Activated CD4-positive, alpha-beta T cell treated with anti-CD3 and anti-CD28 coated beads, Interleukin-2, amount 50 U/mL, for 48 hours (primary cell): ENCODE data around the gene ODF2L.

ENCODE experiments used
- DNase-seq, 2 experiments: peaks; one replicate each; pipeline ENCODE4 v3.0.0-alpha.2; 2020

The ODF2L gene, protein sequence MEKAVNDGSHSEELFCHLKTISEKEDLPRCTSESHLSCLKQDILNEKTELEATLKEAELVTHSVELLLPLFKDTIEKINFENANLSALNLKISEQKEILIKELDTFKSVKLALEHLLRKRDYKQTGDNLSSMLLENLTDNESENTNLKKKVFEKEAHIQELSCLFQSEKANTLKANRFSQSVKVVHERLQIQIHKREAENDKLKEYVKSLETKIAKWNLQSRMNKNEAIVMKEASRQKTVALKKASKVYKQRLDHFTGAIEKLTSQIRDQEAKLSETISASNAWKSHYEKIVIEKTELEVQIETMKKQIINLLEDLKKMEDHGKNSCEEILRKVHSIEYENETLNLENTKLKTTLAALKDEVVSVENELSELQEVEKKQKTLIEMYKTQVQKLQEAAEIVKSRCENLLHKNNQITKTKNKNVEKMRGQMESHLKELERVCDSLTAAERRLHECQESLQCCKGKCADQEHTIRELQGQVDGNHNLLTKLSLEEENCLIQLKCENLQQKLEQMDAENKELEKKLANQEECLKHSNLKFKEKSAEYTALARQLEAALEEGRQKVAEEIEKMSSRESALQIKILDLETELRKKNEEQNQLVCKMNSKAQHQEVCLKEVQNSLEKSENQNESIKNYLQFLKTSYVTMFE

DNA sequence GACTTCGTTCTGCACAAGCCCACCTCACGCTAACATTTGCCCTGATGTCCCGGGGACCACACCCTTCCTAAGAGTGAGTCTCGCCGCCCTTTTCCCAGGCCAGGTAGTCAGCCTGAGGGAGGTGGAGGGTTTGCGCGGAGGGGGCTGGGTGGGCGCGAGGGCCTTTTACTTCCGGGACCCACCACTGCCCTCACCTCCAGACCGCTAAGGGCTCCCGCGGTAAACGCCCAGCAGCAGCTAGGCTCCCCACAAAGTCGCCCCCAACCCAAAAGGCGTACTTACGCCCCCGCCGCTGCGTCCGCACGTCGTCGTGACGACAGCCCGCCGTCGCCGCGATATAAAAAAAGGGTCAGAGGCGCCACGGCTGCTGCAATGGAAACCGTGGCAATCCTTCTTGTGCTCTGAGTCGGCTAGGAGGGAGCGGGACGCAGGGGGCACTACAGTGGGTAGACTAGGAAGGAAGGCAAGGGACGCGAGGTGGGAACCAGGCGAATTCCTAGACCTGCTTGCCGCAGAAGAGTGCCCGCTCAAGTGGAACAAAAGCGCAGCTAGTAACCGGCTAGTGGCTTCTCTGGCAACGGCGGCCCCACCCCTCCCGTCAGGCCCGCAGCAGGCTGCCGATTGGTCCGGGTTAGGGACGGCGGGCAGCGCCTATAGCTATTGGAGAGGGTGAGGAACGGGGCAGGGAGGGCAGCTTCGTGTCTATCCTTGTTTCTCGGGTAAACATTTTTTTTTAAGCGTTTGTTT is at the start of gene ODF2L:
Gene ODF2L (minus strand): TSS at position 573 of the 747 bp plus-strand sequence. CDS start 9,296 bp downstream, outside the sequence.
- peak; percentile 89 to 91 for DNase-seq

DNA sequence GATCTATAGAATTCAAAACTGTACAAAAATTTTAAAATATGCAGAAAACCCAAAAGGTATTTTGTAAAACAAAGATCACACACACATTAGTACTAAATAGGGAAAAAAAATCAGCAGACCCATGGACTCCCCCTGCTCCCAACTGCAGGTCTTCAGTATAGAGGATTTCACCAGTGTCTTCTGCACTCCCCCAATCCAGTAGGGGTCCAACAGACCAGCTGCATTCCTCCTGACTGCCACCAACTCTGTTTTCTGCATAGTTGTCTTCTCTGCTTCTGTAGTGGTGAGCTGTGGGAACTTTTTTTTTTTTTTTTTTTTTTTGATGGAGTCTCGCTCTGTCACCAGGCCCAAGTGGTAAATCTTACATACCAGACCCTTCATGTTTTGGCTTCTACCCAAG is 49.8 kb upstream of the ODF2L start:
- no peak for DNase-seq

DNA sequence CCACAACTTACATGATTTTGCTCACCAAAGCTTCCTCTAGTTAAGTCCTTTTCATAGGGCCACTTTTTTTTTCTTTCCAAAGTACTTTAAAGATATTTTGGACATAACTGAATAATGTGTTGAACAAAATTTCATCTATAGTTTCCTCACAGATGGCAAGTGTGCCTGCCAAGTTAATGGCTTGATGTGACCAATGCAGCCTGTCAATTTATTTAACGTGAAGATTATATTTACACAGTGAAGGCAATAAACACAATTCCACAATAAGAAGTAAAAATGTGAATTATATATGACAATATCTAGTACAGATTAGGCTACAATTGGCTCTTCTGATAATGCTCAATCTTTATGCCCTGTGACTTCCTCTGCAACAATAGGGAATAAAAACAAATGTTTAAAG is 45.9 kb upstream of the ODF2L start:
- no peak for DNase-seq

- no peak for DNase-seq
These were observed 45.5 kb upstream of the ODF2L start for GRCh38 chr1:86441581-86441980.

DNA sequence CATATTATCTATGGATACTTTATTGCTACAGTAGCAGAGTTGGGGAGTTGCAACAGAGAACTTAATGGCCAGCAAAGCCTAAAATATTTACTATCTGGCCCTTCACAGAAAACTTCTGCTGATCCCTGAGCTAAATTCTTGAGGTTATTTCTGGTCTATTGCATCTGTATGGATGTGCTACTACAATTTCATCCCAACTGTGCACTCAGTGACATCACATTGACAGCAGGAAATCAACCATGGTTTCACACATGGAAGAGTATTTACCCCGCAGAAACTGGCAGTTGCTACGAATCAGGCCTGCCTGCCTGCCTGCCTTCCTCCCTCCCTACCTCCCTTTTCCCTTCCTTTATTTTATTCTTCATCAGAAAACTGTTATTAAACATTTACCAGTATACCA is 39.9 kb upstream of the ODF2L start:
- DNase-seq, result no peak

DNA sequence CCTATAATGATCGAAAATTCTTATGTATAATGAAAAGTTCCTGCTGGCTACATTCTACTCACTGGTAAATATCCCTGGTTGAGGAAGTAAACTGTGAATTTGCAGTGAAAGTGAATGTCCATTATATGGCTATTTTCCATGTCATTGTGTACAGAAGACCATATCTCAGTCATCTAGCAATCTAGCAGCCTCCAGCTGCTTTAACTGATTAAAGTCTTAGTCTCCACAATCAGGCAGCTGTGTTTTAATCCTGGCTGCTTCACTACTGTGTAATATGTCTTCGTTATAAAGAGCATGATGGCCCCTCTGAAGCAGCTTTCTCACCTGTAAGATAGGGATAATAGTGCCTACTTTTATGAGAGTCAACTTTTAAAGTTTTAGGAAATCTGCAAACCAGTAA is 39.2 kb upstream of the ODF2L start:
- no peak for DNase-seq

GRCh38 chr1:86434059-86434458 is 37.9 kb upstream of the ODF2L start:
- no peak for DNase-seq

- DNase-seq, result no peak
These were observed 34.3 kb upstream of the ODF2L start for GRCh38 chr1:86430376-86430775.

DNA sequence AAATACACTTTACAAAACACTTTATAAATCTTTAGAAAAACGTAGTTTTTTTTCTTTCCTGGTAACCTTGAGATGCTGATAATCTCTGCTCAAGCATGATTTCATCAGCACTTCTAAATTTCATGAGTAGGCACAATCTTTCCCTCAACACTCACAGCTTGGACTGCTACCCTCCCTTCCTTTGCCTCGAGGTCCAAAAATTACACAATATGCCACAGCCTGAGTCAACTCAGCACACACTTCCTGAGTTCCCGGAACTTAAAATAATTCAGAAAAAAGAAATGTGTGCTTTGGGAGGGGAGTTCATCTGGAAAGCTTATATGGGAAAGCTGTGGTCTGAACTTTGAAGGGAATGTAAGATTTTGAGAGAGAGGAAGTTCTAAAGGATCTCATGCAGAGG is 33.7 kb upstream of the ODF2L start:
- peak in 1 of 2 experiments; percentile 19 for DNase-seq

DNA sequence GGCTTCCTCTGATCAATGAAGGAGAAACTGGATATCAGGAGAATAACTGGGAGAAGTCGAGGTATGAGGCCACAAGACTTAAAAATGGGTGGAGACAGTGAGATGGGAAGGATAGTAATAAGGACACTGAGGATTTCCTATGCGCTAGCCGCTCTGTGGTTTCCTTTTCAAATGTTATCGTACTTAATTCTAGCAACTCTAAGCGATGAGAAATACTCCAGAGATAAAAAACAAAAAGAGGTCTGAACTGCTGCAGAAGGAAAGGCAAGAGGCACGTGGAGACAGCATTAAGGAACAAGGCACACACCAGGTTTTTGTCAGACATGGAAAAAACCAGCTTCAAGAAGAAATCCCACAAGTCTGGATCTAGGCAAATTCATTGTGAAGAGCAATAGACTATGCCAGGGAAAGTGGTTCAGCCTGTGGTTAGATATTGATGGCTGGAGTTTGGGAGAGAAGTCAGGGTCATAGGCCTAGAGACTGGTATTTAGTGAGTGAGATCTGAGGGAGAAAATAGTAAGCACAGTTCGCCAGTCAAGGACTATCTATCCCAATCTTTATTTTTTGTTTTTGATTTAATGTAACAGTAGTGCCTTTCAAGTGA is 33.1 kb upstream of the ODF2L start:
- DNase-seq, result no peak

DNA sequence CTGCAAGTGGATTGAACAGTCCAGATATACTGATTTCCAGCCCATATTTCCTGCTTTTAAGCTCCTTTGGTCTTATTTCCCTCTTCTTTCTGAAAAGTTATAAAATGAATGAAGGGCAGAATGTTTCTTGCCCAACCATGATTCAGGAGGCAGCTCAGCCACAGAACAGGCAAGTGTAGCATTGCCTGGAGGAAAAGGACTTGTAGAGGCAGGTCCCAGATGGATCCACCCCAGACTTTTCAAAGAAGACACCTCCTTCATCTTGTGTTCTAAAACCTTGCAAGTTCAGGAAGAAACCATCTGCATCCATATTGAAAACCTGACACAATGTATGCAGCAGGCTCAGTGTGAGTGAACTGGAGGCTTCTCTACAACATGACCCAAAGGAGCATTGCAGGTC is 27.8 kb upstream of the ODF2L start, which contains the start of gene CLCA2:
Gene CLCA2 (plus strand): TSS at position 299 of the 400 bp plus-strand sequence. CDS start 77 bp downstream, at position 376.
- no peak for DNase-seq

DNA sequence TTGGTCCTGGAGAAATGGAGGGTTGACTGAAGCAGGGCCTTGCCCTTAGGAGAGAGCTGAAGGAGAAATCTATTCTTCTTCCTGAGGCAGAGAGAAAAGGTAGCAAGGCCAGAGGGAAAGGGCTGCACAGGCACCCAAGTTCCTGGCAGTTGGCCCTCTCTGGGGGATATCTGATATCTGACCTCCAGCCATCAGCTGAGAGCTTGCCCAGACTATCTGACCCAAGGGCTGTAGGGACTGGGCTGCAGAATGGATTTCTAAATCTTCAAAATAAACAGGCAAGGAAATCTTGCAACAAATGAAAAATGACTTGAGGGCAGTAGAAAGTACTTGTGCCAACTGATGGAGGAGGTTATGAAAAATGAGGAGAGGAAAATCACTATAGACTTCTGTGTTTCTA is 27.4 kb upstream of the ODF2L start:
- DNase-seq, result no peak

- DNase-seq, result no peak
These were observed 25.6 kb upstream of the ODF2L start for GRCh38 chr1:86421601-86422280.

- DNase-seq, result peak in 1 of 2 experiments; percentile 35
These were observed 23.3 kb upstream of the ODF2L start for GRCh38 chr1:86419277-86419903.

DNA sequence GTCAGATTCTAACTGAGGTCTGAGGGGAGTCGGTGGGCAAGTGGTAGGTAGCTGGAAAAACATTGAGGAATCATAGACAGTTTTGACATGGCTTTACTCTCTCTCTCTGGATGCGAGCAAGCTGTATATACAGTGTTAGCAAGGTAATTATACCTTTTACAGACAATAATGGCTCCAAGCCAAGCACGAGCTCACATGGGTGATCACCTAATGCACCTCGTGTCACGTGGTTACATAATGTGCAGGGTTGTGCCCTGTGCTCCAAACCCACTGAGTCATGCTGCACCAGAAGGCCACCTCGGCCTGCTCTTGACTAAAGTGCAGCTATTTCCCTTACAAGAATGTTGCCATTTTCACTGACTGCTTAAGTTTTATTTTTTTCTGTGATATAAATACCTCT is 20.2 kb upstream of the ODF2L start:
- DNase-seq, result no peak

DNA sequence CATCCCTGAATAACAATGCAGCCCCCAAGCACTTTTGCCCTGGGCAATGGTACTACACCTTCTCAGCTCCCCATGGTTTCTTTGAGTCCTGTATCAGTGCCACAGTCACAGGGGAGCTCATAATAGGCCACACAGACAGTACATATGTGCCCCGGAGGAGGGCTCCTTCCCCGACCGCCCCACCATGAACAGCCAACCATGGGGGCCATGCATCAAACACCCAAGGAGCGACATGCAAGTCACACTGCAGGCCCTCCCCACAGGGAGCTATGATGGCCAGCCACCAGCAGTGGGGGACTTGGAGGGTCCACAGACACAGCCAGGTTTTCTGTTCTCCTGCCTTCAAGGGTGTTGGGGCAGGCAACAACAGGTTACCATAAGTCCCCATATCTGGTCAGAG is 14.8 kb upstream of the ODF2L start:
- DNase-seq, result no peak

GRCh38 chr1:86409416-86410021 is 13.4 kb upstream of the ODF2L start:
- no peak for DNase-seq

DNA sequence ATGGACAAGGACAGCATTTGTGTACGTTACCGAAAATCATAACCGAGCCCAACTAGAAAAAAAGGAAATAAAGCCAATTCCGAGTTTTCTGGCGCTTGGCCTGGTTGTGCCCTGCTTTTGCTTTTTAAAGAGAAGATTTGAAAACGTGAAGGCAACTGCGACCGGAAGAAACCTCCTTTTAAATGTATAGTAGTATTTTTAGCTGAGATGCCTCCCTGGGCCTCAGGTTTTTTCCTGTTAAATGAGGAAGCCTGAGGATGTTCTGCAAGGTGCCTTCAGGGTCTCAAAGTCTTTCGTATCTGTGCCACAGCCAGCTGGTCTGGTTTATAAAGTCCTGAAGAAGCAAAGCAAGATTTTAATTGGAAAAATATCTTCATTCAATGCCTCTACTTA is 371 bp upstream of the ODF2L start:
- DNase-seq, result peak in 1 of 2 experiments; percentile 19

GRCh38 chr1:86394416-86394815 is 1.7 kb downstream of the ODF2L start:
- no peak for DNase-seq

DNA sequence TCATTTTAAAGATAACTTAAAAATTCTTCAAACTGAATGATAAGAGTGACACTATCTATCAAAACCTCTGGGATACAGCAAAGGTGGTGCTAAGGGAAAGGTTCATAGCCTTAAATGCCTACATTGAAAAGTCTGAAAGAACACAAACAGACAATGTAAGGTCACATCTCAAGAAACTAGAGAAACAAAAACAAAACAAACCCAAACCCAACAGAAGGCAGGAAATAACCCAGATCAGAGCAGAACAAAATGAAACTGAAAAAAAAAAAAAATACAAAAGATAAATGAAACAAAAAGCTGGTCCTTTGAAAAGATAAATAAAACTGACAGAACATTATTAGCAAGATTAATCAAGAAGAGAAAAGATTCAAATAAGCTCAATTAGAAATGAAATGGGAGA is 6.8 kb downstream of the ODF2L start:
- no peak for DNase-seq

DNA sequence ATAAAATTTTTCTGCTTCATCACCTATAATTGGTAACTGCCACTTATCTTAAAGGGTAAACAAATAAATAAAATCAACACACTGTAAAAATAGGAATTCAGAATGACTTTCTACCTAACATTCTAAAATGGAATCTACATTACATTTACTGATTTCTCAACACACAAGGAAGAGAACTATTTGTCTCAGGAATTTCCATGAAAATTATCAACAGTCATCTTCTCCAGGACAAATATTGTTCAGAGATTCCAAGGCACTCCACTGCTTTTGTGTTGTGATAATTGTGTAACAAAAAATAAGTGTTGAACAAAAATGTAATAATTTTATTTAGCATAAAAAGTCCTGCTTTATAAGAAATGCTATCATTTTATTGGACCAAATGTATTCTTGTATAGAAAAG is 7.3 kb downstream of the ODF2L start:
- no peak for DNase-seq
